Esophagus mucosa (tissue), 1 donor: ENCODE measurements around the gene TANGO2. TPM values are rescaled to one million over a fixed set of nuclear protein-coding genes. Genes with fewer than 3 reads are reported as not detected.
"Not testable (repeated sequence)": the region's sequence is repeated elsewhere in the genome, so short reads cannot be mapped to it uniquely, and the experiment has no call there.

Source experiments
- ATAC-seq: fragments of 200-7000 bp; cut with Tn5 transposase; one replicate; pipeline ENCODE4 v1.9.1; 2020
- total RNA-seq: library from RNA; stranded (reverse); gene quantifications from one replicate; pipeline ENCODE4 v1.2.4, GENCODE V29; 2023
- donor health status: DM: yes; HTN: yes; CAD: no.

The TANGO2 gene
- total RNA-seq, 1 donor from 2014 or later = 10.6 TPM

- no peak for ATAC-seq
Observed at GRCh38 chr22:20065896-20066616, 45.1 kb downstream of the TANGO2 start.

GRCh38 chr22:20066617-20067383 is 45.9 kb downstream of the TANGO2 start:
- no peak for ATAC-seq

GRCh38 chr22:20067384-20067682 is 46.4 kb downstream of the TANGO2 start:
- not testable (repeated sequence) for ATAC-seq

- ATAC-seq = no peak
Observed at GRCh38 chr22:20068640-20069039, 47.7 kb downstream of the TANGO2 start.

GRCh38 chr22:20069331-20070042 is 48.6 kb downstream of the TANGO2 start:
- no peak for ATAC-seq

GRCh38 chr22:20071524-20071972 is 50.6 kb downstream of the TANGO2 start:
- ATAC-seq = no peak

- ATAC-seq = no peak
Observed at GRCh38 chr22:20076627-20077172, 55.8 kb downstream of the TANGO2 start.

GRCh38 chr22:20079745-20080444 is 59.0 kb downstream of the TANGO2 start, which contains the start of gene DGCR8:
TSS of gene DGCR8 (plus strand) at chr22:20080241. CDS start at chr22:20085964, 5,723 bp downstream.
- peak; percentile 93 for ATAC-seq

GRCh38 chr22:20080445-20080775 is 59.5 kb downstream of the TANGO2 start:
- peak; percentile 53 for ATAC-seq

GRCh38 chr22:20080776-20081654 is 60.1 kb downstream of the TANGO2 start:
- ATAC-seq = peak; percentile 26

- no peak for ATAC-seq
Observed at GRCh38 chr22:20083157-20083890, 62.4 kb downstream of the TANGO2 start.

GRCh38 chr22:20083891-20084546 is 63.1 kb downstream of the TANGO2 start:
- ATAC-seq = no peak

GRCh38 chr22:20084547-20085413 is 63.9 kb downstream of the TANGO2 start:
- ATAC-seq = no peak

GRCh38 chr22:20085651-20086050 is 64.7 kb downstream of the TANGO2 start:
- no peak for ATAC-seq

- no peak for ATAC-seq
Observed at GRCh38 chr22:20086101-20086599, 65.2 kb downstream of the TANGO2 start.

GRCh38 chr22:20086763-20087162 is 65.9 kb downstream of the TANGO2 start:
- no peak for ATAC-seq

GRCh38 chr22:20087319-20088262 is 66.7 kb downstream of the TANGO2 start:
- no peak for ATAC-seq

GRCh38 chr22:20088263-20088648 is 67.3 kb downstream of the TANGO2 start:
- no peak for ATAC-seq
